Bronchial epithelial cell (primary cell): ENCODE data around the gene UPB1. TPM values are rescaled to one million over a fixed set of nuclear protein-coding genes. Genes with fewer than 3 reads are reported as not detected.

Source experiments
- DNase-seq: peaks from one replicate; pipeline ENCODE4 v3.0.0-alpha.2; 2010; ENCODE audit warnings: low read depth
- FAIRE-seq: peaks from 2 replicates; lab custom pipeline; 2011; peaks lifted over from hg19 to GRCh38; lab: Jason Lieb, UNC
- H3K27me3 ChIP-seq: 2 replicates; pipeline ENCODE4 v1.5.1; 2011; ENCODE audit warnings: low read length; ENCODE audit not compliant: control insufficient read depth, insufficient read depth
- H3K36me3 ChIP-seq: 2 replicates; pipeline ENCODE4 v1.5.1; 2011; ENCODE audit warnings: low read length; ENCODE audit not compliant: control insufficient read depth, insufficient read depth
- H3K4me3 ChIP-seq: 2 replicates; pipeline ENCODE4 v1.5.1; 2011; ENCODE audit warnings: mild to moderate bottlenecking, low read depth, low read length, control low read depth
- CTCF ChIP-seq: IDR thresholded peaks from 2 replicates; pipeline ENCODE4 v1.5.1; 2011; ENCODE audit warnings: mild to moderate bottlenecking, moderate library complexity, low read length, control low read depth, inconsistent platforms; ENCODE audit not compliant: insufficient read depth, severe bottlenecking
- total RNA-seq: library from RNA; depleted of rRNA; stranded (reverse); fragments of >200 nt; gene quantifications from 2 replicates; pipeline ENCODE4 v1.2.1, GENCODE V29; 2014

UPB1 gene
- total RNA-seq, 1 donor from 2014 or later = not detected

- H3K36me3 ChIP-seq = no peaks in the 10 kb centered on the region
- no peak overlapping the region for H3K4me3 ChIP-seq
- FAIRE-seq (no peak), DNase-seq (no peak)
- H3K27me3 ChIP-seq = no peaks in the 10 kb centered on the region
- TF ChIP-seq CTCF = no peak
Observed at GRCh38 chr22:24536089-24536488, 41.0 kb downstream of the UPB1 start.

GRCh38 chr22:24540470-24540869, 45.3 kb downstream of the UPB1 start:
- TF ChIP-seq CTCF = no peak
- Histone ChIP-seq H3K36me3 (peaks cover 29% of the 10 kb centered on the region), H3K27me3 (no peaks in the 10 kb centered on the region), H3K4me3 (no peak overlapping the region)
- no peak for DNase-seq
- FAIRE-seq = no peak

- H3K27me3 ChIP-seq = no peaks in the 10 kb centered on the region
- no peak for FAIRE-seq
- H3K4me3 ChIP-seq = no peak overlapping the region
- TF ChIP-seq CTCF = no peak
- no peak for DNase-seq
- peaks cover 35% of the 10 kb centered on the region for H3K36me3 ChIP-seq
Observed at GRCh38 chr22:24541681-24542515, 46.8 kb downstream of the UPB1 start.

- no peak overlapping the region for H3K4me3 ChIP-seq
- H3K36me3 ChIP-seq = peaks cover 40% of the 10 kb centered on the region
- H3K27me3 ChIP-seq = no peaks in the 10 kb centered on the region
- no peak for DNase-seq
- no peak for FAIRE-seq
- TF ChIP-seq CTCF = no peak
Observed at GRCh38 chr22:24542641-24543040, 47.5 kb downstream of the UPB1 start.

GRCh38 chr22:24543185-24543601, 48.1 kb downstream of the UPB1 start:
- Histone ChIP-seq H3K36me3 (peaks cover 44% of the 10 kb centered on the region), H3K27me3 (no peaks in the 10 kb centered on the region), H3K4me3 (no peak overlapping the region)
- no peak for TF ChIP-seq CTCF
- FAIRE-seq = no peak
- no peak for DNase-seq
